Stimulated activated CD8-positive, alpha-beta memory T cell treated with anti-CD3 and anti-CD28 coated beads, Interleukin-4, amount 100 ng/mL, for 4 hours (primary cell): ENCODE data around the gene SPATA32.

Experiments used
- DNase-seq, 2 donors: peaks; one replicate each; pipeline ENCODE4 v3.0.0-alpha.2; 2020; ENCODE audit warnings: low read depth in 2 of 2, low spot score in 1 of 2

The SPATA32 gene

DNA sequence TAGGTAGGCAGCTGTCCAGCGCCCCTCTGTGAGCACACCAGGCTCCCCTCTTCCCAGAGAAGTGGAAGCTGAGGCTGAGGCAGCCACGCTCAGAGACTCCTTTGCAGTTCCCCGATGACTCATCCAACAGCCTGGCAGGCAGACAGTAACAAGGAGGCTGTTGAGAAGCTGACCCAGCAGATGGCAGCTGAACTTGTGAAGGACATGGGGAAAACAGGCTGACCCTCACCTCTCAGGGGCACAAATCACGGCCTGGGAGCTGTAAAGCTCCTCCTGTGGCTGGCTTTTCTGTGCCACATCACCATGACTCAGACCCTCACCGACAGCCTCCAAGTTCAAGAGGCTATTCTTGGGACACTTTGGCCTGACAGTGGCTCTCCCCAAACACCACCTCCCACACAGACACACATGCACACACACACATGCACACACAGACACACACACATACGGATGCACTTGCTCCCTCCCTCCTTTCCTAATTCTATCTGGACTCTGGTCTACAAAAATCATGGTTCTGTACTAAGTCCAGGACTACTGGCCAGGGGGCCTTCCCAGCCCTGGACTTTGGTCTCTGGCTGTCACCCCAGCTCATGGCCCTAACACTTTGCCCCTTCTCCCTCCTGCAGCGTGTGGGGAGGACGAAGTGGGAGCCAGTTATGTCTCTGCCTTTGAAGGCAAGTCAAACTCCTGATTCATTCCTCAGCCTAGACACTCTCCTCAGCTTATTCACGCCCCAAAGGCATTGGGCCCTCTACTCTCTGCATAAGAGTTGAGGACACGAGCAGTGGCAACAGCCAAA is 31.7 kb upstream of the SPATA32 start:
- DNase-seq = no peak

DNA sequence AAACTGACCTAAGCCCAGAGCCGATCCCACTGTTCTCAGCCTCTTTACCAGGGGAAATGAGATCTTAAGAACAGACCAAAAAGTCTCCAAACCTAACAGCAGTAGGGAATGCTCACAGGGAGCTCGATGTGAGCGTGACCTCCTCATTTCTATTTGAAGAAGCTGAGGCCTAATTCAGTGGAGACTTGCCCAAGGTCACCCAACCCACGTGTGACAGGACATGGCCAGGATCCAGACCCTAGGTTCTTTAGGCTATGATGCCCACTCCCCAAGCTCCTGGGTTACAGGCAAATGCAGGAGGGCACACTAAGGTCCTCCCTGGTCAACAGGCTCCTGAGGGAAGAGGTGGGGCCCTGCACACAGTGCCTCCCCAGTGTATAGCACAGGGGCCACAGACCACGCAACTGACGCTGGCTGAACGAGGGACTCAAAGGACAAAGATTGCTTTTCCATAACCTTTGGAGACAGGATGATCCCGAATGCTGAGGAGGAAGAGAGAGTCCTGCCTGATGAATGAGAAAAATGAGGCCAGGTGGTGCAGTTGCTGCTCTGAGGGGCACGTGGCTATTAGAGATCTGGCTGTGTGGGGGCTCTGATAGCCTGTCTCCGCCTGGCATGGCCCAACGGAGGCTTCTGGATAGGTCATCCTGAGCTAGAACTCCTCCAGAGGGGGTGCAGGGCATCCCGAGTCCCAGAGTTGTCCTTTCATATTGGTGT is 31.0 kb upstream of the SPATA32 start:
- no peak for DNase-seq

DNA sequence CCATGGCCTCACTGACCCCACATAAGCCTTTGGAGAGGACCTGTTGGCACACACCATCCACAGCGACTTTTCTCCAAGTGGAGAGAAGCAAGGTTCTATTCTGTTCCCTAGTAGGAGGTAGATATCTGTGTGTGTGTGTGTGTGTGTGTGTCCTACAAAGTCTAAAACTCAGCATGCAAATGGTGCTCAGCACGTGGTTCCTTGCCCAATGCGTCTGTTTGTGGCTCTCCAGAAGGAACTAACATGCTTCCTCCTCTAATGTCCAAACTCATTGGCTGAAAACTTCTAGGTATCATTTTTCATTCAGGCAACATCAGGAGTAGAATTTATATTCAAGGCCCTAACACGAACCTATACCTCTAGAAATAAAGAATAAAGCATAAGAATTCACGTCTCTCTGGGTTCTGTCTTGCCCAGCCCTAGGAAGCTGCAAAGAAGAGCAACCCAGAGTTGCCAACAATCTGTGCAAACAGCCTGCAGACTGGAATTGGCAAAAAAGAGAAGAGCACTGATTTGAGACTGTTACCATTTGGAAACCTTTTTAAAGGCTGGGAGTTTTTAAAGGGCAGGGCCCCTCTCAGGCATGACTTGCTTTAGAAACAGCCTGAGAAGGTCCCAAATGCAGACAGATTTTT is 29.4 kb upstream of the SPATA32 start:
- DNase-seq = no peak

DNA sequence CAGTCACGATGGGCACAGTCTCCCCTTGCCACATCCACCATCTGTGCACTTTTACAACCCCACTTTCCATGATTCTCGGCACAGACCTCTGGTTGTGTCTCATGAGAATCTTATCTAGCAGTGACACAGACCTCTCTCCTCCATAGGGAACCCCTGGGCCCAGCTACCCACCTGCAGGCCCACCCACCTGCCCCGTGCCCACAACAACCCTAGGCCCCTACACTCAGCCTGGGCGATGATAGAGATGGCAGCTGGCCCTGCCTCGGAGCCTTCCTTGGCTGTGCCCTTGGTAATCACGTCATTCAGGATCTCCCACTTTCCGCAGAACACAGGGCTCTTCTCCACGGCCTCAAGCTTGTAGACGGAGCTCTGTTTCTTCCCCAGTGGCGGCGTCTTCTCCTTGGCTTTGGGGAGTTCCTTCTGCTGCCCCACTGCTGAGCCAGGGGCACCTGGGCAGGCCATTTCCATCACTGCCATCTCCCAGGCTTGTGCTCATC is 28.4 kb upstream of the SPATA32 start:
- DNase-seq = no peak

DNA sequence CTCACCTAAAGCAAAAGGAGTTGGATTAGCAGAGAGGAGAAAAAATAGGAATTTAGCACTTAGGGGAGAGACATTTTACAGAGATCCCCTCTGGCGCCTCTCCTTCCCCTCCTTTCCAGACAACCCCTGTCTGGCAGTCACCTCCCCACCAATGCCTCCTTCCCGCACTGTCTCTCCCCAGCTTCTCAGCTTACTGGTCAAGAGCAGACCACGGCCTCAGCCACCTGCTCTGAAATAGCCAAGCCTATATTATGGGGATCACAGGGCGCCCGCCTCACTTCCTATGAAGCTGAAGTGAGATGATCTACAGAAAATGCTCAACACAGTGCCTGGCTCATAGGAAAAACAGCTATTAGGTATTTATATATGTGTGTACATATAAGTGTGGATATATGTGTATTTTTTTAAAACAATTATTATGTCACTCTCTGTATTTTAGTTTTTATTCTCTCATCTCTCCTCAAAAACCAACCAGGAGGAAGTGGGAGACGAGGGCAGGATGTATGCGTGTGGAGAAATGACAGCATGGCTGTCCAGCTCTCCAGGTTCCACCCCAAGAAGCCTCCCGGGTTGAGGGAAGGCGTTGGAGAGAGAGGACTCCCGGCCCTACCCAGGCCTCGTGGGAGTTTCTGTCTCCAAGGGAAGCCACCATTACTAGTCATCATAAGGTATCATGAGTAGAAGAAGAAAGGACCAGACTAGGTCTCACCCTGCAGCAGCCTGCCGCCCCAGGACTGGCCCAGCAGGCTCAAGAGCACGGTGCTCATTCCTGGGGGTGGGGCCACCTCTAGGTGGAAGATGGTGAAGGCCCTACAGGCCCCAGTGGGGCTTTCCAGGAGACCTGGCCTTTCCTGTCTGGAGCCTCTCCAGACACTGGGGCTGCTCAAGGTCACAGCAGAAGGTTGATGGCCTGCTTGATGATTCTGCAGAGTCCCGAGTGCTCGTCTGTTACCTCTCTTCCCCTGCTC is 27.7 kb upstream of the SPATA32 start:
- DNase-seq = no peak

DNA sequence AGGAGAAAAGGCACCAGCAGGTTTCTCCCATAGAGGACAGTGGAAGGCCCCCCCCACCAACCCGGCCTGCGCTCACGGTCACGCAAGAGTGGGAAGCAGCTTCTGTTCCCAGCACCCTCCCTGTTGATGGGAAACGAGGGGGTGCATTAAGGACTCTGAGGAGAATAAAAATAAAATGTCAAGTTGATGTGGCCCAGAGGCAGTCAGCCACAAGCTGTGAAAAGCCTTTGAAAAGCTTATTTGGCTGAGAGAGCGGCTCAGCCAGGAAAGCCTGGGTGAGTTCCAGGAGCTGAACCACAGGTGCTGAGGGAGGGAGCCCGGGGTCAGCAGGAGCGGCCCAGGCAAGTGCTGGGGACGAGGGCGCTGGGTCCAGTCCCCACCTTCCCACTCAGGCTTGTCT is 26.9 kb upstream of the SPATA32 start:
- no peak for DNase-seq

DNA sequence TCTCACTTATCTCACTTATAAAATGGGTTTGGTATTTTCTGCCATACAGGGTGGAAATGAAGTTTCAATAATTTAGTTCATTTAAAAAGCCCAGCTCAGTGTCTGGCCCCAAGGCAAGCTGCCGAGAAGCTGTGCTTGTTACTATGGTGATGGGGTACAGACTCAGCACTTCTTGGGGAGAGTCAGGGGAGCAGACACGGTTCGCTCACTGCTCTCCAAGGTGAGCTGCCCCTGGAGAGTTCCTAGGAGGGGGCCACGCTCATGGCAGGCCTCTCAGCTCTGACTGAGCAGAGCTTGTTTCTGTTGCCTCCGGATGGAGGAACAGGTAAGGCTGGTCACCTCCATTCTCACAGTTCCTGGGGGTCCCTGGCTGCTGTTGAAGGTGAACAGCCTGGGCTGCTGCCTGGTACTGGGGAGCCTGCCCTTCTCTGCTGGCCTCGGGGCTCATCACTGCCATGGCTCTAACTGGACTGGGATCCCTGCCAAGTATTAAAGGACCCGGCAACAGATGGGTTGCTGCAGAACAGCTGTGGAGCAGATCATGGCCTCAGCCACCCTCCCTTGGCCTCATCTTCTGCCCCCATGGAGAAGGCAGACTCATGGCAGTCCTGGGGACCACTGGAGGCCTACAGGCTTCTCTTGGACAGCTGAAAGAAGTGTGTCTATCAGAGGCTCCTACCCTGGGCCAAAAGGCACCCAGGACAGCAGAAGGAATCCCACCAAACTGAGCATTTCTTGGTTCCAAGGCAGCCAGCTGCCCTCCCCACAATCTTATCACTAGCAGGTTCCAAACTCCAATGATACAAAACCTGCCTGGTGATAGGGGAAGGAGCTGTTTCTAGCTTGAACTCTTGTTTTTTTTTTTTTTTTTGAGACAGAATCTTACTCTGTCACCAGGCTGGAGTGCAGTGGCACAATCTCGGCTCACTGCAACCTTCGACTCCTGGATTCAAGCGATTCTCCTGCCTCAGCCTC is 25.9 kb upstream of the SPATA32 start:
- DNase-seq = no peak

DNA sequence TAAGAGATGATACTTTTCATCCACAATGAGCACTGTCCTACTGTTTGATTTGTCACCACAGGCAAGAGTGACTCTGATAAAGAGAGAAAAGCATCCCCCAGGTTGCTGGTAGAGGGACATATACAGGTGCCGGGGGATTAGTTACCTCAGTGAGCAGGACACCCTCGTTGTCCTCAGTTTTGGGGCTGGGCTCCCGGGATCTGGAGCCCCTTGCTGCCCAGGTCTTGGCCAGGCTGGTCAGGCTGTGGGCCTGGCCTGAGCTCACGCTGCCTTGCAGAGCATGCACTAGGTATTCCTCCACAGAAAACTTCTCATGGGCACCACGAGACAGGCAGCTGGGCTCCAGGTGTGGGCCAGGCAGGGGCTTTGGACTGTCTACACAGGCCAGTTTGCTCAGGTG is 24.4 kb upstream of the SPATA32 start:
- DNase-seq = no peak

DNA sequence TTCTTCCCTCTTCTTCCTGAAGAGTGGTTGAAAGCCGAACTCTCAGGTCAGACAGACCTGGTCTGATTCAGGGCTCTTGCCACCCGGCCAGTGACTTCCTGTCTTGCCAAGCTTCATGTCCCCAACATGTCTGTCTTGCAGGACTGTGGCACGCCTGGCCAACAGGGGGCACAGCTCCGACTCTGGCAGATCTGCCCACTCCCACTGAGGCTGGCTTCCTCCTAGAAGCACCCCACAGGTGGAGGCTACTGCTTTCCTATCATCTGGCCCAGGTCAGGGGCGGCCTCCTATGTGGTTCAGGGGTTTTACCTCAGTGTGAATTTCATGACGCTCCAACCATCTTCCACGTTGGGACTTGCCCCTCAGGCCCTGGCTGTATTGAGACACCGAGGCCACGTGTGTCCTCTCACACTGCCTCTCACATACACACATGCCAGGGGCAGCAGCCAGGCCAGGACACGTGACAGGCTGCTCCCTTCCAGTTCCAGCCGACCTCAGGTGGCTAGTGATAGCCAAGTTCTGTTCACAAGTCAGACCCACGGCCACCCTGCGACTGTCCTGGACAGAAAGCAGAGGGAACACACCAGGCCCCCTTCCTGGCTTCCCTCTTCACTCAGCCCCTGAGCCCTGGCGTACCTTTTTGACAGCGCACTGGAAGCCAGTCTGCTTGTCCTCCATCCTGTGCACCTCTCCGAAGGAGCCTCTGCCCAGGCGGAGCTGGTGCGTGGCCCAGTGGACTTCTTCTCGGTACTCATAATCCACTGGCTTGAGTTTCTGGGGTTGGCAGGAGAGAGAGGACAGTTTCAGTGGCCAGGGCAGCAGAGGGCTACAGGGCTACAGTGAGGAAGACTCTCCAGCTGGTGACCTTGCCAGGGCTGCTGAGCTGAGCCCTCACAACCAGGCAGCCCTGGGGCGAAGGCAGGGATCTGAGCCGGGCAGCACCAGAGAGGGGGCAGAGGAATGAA is 22.6 kb upstream of the SPATA32 start:
- no peak for DNase-seq

DNA sequence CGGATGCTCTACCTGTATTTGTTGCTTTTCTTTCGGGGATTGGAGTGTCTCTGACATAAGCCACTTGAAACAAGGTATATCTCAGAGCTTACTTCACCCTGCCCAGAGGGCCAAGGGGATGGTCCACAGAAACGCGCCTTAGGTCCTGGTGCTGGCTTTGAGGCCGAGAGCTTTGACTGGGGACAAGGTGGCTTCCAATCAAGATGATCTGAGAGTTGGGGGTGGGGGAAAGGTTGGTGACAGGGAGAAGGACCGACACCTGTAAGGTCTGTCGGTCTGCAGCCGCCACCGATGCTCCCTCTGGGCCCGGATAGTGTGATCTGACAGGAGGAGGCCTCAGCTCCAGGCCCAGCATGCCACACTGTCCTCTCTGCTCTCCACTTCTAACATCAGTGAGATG is 21.8 kb upstream of the SPATA32 start:
- DNase-seq = no peak

DNA sequence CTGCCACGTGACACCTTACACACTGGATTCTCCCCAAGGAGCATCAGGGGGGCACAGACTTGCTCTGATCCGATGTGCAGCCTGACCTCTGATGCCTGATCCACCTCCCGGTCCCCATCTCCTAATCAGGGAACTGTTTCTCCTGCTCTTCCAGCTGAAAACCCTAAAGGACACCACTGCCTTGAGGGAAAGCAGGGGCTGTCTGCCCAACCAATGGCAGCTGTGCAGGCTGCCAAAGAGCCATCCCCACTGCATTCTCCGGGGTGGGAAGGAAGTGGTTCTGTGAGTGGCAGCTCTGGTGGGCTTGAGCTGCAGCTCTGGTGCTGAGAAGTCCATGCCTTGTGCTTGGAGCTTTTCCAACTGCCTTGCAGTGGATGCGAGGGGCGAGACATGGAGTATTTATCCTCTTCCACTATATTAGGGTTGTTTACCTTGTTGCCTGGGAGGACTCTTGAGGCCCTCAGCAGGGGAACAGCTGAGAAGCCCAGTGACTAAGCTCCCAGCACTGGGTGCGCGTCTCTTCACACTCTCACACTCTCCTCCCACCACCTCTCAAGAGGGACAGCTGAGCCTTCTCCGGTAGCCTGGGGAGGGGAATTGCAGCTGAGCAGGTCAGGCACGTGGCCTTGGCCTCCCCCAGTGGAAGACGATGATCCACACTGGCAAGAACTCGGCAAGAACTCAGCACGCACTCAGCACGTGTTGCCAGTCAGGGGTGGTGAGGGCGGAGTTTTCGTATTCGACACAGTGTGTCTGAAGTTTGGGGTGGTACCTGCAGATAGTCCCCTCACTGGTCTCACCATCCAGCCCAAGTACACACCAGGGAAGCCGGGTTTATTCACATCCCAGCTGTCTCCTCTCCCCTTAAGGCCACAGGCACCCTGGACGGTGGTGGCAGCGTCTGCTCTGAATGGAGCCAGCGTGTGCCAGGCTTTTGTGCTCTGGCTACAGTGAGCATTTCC is 21.1 kb upstream of the SPATA32 start:
- no peak for DNase-seq

DNA sequence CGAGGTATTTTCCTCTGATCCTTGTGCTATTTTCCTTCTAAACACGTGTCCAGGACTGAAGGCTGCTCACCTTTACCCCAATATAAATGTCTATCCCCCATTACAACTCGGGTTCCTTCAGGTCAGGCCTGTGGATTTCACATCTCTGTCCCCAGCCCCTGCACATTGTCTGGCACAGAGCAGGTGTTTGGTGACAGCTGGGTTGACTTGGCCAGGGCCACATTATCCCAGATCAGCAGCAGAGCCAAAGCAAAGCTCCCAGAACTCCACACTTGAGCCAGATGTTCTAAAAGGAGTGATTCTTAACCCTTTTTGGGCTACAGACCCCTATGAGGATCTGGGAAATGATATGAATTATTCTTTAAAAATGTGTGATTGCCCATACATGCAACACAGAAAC is 18.0 kb upstream of the SPATA32 start:
- no peak for DNase-seq

DNA sequence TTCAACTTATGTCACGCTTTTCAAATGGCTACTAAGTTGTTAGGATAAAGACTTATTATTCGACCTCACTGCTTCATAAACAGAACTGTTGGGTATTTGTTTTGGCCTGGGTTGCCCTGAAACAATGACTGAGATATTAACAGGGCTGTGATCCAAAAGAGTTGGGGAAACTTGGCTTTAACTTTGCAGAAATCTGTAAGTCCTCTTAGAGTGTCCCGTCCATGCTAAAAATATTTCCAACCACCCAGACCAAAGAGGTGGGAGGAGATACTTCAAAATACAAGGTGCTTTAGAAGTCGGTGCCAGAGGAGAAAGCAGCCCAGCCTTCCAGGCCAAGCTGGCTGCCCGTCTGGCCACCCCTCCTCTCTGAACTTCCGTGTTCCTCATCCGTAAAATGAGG is 16.1 kb upstream of the SPATA32 start:
- no peak for DNase-seq

DNA sequence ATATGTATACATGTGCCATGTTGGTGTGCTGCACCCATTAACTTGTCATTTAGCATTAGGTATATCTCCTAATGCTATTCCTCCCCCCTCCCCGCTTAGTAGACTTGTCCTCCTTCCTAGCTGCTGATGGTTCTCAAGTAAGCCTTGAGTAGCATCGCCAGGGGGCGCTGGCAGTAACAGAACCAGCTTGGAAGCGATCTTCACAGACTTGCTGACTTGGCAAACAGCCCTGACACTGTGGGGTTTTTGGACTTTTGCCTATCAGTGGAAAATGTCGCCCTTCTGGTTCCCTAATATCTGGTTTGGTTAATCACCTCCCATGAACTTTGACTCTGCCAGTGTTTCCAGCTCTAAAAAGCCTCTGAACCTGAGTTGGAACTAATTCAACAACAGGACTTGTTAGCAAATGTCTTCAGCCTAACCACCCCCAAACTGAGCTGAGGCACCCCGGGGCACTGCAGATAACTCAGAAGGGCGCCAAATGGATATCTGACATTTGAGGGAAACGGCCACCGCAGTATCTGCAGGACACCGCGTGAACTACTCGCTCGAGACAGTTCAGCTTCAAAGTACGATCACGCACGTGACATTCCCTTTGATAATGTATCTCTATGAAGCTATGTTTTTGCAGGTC is 15.4 kb upstream of the SPATA32 start:
- peak; percentile 78 to 87 for DNase-seq

DNA sequence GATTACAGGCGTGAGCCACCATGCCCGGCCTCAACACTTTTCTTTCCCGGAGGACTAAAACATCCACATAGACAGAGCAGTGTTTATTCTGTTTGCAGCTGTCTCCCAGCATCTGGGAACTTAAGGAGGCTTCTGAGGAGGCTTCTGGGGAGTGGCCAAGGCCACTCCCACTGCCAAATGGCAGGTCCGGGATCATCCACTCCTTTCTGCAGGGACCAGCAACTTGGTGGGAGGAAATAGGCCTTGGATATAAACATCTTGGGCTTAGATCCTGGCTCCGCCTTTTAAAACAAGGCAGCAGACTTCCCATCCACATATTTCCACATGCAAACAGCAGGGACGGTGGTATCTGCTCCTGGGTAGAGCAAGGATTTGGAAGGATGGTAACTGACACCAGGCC is 14.1 kb upstream of the SPATA32 start:
- DNase-seq = no peak

DNA sequence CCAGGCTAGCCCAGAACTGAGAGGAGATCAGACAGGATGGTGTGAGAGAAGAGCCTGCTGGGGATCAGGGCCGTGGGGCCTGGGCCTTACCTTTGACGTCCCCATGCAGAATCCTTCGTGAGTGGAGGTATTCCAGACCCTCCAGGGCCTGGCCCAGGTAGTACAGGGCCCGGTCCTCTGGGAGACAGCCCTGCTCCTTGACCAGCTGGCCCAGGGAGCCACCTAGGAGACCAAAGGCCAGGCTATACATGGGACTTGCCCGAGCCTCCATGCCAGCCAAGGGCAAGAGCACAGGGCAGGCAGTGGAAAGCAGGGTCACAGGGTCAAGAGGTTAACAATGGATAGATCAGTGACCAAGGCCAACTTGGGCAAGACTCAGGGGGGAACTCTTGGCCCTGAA is 12.1 kb upstream of the SPATA32 start:
- no peak for DNase-seq

DNA sequence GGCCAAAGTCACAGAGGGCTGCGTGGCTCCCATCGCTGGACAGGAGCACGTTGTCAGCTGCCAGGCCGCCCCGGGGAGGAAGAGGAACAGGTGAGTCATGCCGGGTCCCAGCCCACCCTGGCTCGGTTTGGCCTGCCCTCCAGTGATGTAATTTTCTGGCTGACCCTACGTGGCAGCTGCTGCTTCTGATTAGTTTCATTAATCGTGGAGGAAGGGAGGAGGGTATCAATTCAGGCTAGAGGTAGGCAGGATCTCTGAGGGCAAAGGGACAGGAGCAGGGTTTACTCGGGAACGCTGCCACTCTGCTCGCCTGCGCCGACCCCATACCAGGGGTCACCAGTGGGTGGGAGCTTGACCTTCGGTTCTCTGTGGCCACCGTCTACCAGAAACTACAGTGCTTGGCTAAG is 11.7 kb upstream of the SPATA32 start:
- no peak for DNase-seq
